K562 (cell line): Measurements from ENCODE around the gene GALNT12. TPM values are rescaled to one million over a fixed set of nuclear protein-coding genes. Genes with fewer than 3 reads are reported as not detected.

ENCODE experiments used
- ATAC-seq: fragments of 200-7000 bp; cut with Tn5 transposase; 3 replicates; pipeline ENCODE4 v1.9.1; 2020; ENCODE audit warnings: moderate library complexity
- BruUV-seq: library from RNA; stranded (reverse); fragments of 400-500 nt; replicated peaks from 2 replicates; lab custom pipeline; 2021; lab: Mats Ljungman, UMichigan
- CTCF ChIA-PET: fragments of 300-600 bp; formaldehyde crosslinking; extraction: SDS; loops from one replicate; lab custom pipeline; 2021; ENCODE audit warnings: low intra/inter-chr PET ratio; lab: Yijun Ruan, JAX
- POLR2A ChIA-PET: fragments of 300-600, 350-650 bp; sonication (Branson Sonifier 250); formaldehyde crosslinking; extraction: SDS; loops from one replicate; lab custom pipeline; 2021; ENCODE audit warnings: antibody characterized with exemption, inconsistent platforms; lab: Yijun Ruan, JAX
- DNase-seq, 4 experiments: peaks; one replicate each; pipeline versions ENCODE4 v3.0.0 to v3.0.0-alpha.2; 2011 to 2018; ENCODE audit warnings: low spot score in 3 of 4, mixed read lengths in 3 of 4; ENCODE audit errors: extremely low read depth in 1 of 4
- FAIRE-seq: peaks from 2 replicates; lab custom pipeline; 2011; peaks lifted over from hg19 to GRCh38; lab: Jason Lieb, UNC
- H2AFZ ChIP-seq: 2 replicates; pipeline ENCODE4 v1.6.0; 2011; ENCODE audit warnings: low read depth, low read length, control low read depth, inconsistent platforms
- H3K27ac ChIP-seq: fragments of 200-600 bp; 3 replicates; pipeline ENCODE4 v1.8.0; 2011; ENCODE audit warnings: low read depth, mild to moderate bottlenecking, control low read depth, inconsistent platforms, low read length, moderate library complexity, mixed read lengths; ENCODE audit errors: extremely low read depth
- H3K27me3 ChIP-seq, 2 experiments: fragments of 300-600 bp in 1 of 2; 2 replicates in 1 of 2; 3 replicates in 1 of 2; pipeline versions ENCODE4 v1.6.0 to v1.8.0; 2011; ENCODE audit warnings: inconsistent platforms in 2 of 2, low read length in 2 of 2, mild to moderate bottlenecking in 1 of 2, mixed read lengths in 1 of 2, moderate library complexity in 1 of 2; ENCODE audit not compliant: control insufficient read depth in 2 of 2, insufficient read depth in 2 of 2
- H3K36me3 ChIP-seq: fragments of 300-600 bp; 3 replicates; pipeline ENCODE4 v1.8.0; 2011; ENCODE audit warnings: mild to moderate bottlenecking, low read length, inconsistent platforms; ENCODE audit not compliant: control insufficient read depth, insufficient read depth
- H3K4me1 ChIP-seq, 2 experiments: fragments of 200-600 bp in 1 of 2; replicated peaks in 1 of 2; 2 replicates in 1 of 2; 3 replicates in 1 of 2; pipeline versions ENCODE4 v1.5.1 to v1.8.0; 2011; ENCODE audit warnings: inconsistent platforms in 2 of 2, low read length in 2 of 2, mild to moderate bottlenecking in 1 of 2, mixed read lengths in 1 of 2, moderate library complexity in 1 of 2; ENCODE audit not compliant: control insufficient read depth in 2 of 2, insufficient read depth in 2 of 2
- H3K4me2 ChIP-seq: 2 replicates; pipeline ENCODE4 v1.6.1; 2011; ENCODE audit warnings: low read length, control low read depth, inconsistent platforms, mixed read lengths; ENCODE audit not compliant: insufficient read depth
- H3K4me3 ChIP-seq: fragments of 200-600 bp; sonication (generic), shearing (Covaris generic); 2 replicates; pipeline ENCODE4 v1.5.1; 2016; ENCODE audit warnings: control low read depth, inconsistent platforms
- H3K79me2 ChIP-seq: fragments of 200-600 bp; 3 replicates; pipeline ENCODE4 v1.8.0; 2011; ENCODE audit warnings: low read length, inconsistent platforms; ENCODE audit not compliant: control insufficient read depth, insufficient read depth
- H3K9ac ChIP-seq, 2 experiments: 2 replicates each; pipeline versions ENCODE4 v1.6.0 to v1.6.1; 2011; ENCODE audit warnings: low read depth in 2 of 2, low read length in 2 of 2, control low read depth in 1 of 2, inconsistent platforms in 1 of 2, mild to moderate bottlenecking in 1 of 2, mixed read lengths in 1 of 2; ENCODE audit not compliant: insufficient read depth in 1 of 2
- H3K9me1 ChIP-seq: one replicate; pipeline ENCODE4 v1.6.0; 2011; ENCODE audit warnings: inconsistent platforms, mild to moderate bottlenecking, low read length, moderate library complexity; ENCODE audit not compliant: control insufficient read depth, insufficient read depth
- H3K9me3 ChIP-seq: replicated peaks from 2 replicates; pipeline ENCODE4 v1.5.1; 2011; ENCODE audit warnings: low read depth, low read length, inconsistent platforms; ENCODE audit not compliant: control insufficient read depth, insufficient read depth
- H4K20me1 ChIP-seq: replicated peaks from 2 replicates; pipeline ENCODE4 v1.6.1; 2011; ENCODE audit warnings: low read length, inconsistent platforms, mixed read lengths; ENCODE audit not compliant: control insufficient read depth, insufficient read depth
- CBFA2T2 ChIP-seq: fragments of 450-650 bp; conservative IDR thresholded peaks from 2 replicates; pipeline ENCODE4 v1.6.1; 2017; ENCODE audit warnings: mild to moderate bottlenecking
- KDM1A ChIP-seq, 2 experiments: fragments of 450-650 bp; IDR thresholded peaks; 2 replicates each; pipeline ENCODE4 v1.6.1; 2016; ENCODE audit warnings: mild to moderate bottlenecking in 2 of 2
- L3MBTL2 ChIP-seq: fragments of 450-650 bp; IDR thresholded peaks from 2 replicates; pipeline ENCODE4 v1.6.1; 2016; ENCODE audit warnings: mild to moderate bottlenecking, moderate library complexity
- MGA ChIP-seq: fragments of 450-650 bp; IDR thresholded peaks from 2 replicates; pipeline ENCODE4 v1.6.1; 2016; ENCODE audit warnings: mild to moderate bottlenecking, moderate library complexity
- POLR3G ChIP-seq: IDR thresholded peaks from 2 replicates; pipeline ENCODE4 v1.6.1; 2011; ENCODE audit not compliant: insufficient read length, insufficient replicate concordance; ENCODE audit errors: extremely low read depth
- ZFX ChIP-seq: sonication (generic); formaldehyde crosslinking; IDR thresholded peaks from 2 replicates; pipeline ENCODE4 v1.8.0; 2022; ENCODE audit warnings: mild to moderate bottlenecking, missing genetic modification reagents, moderate library complexity
- ZNF592 ChIP-seq: fragments of 450-650 bp; IDR thresholded peaks from 2 replicates; pipeline ENCODE4 v1.6.1; 2017; ENCODE audit warnings: antibody characterized with exemption, mild to moderate bottlenecking
- WGBS: fragments of 100-300 bp; shearing (Covaris generic); methylation state at CpG from one replicate; pipeline ENCODE4 v1.1.6; 2016; ENCODE audit warnings: low coverage, mixed read lengths; ENCODE audit not compliant: insufficient coverage; ENCODE audit errors: missing lambda C conversion rate; 5-methylcytosine and 5-hydroxymethylcytosine counted together
- in situ Hi-C: fragments of 300-500 bp; cut with MboI; formaldehyde crosslinking; loops from 4 replicates; pipeline ENCODE4 v1.15.0; 2018; ENCODE audit warnings: inconsistent platforms, mixed read lengths
- intact Hi-C: fragments of 100-400 bp; cut with micrococcal nuclease; formaldehyde crosslinking; loops from 2 replicates; pipeline ENCODE4 v1.14.2; 2022
- polyA plus RNA-seq, 8 experiments: library from polyadenylated mRNA; depleted of rRNA in 4 of 8; stranded (reverse) in 5 of 8; unstranded in 3 of 8; fragments of >200 nt; fragmentation: Nextera tagmentation in 2 of 8; fragmentation: Illumina TruSeq in 1 of 8; extraction: Ambion mirVana in 2 of 8; extraction: Trizol in 1 of 8; gene quantifications; 2 replicates each; pipeline versions ENCODE4 v1.2.1 to v1.2.3, GENCODE V29; 2011 to 2014; ENCODE audit warnings: inconsistent platforms in 1 of 8, missing spikeins in 1 of 8
- total RNA-seq, 7 experiments: library from RNA; depleted of rRNA in 6 of 7; stranded (reverse); fragments of >200 nt in 6 of 7; fragmentation: Illumina TruSeq in 2 of 7; extraction: Trizol in 2 of 7; gene quantifications; 2 replicates each; pipeline versions ENCODE4 v1.2.1 to v1.2.3, GENCODE V29; 2011 to 2021; ENCODE audit warnings: low replicate concordance in 1 of 7

GALNT12 gene
- total and polyA plus RNA-seq, 9 of the 15 experiments (the other 6 are each of a cell fraction or from before 2014, with no cell fraction given) = 29.7 to 82.9 (median 44.2) TPM

DNA sequence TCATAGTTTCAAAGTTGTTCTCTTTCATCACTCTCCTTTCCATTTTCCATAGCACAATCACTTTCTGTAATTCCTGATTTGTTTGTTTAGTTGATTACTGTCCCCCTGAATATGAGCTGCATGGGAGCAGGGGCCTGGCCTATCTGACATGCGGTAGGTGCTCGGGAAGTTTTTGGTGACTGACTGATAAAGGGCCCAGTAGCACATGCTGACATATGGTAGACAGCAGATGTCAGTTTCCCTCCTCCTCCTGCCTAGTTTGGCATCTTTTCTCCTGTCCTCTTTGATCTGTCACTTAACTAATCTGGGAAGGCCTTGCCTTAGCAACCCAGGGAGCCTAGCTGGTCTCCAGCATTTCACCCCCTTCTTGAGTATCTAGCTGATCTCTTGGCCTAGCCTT lies 14.4 kb downstream of the GALNT12 start:
- H3K4me1 ChIP-seq = peaks cover 6 to 9% of the 10 kb centered on the region in 2 experiments; a peak in 4 of 5 replicates
- peaks cover 58% of the 10 kb centered on the region; the same call in 2 of the 3 replicates for H3K36me3 ChIP-seq
- in situ Hi-C loops (no loop called here), intact Hi-C loops (no loop called here)
- DNase-seq = peak in 3 of 4 experiments; percentile 39 to 69 (median 42)
- H3K9ac ChIP-seq = no peak overlapping the region; a peak in 1 of 4 replicates
- no peaks in the 10 kb centered on the region for H3K9me1 ChIP-seq
- WGBS = 11% methylated on average over 2 of the region's 2 CpGs
- peak; percentile 58 for ATAC-seq
- no peak overlapping the region for H3K4me3 ChIP-seq
- FAIRE-seq = peak; percentile 72
- peak overlapping the region; percentile 4; the same call in 1 of the 3 replicates for H3K27ac ChIP-seq
- H4K20me1 ChIP-seq = no peaks in the 10 kb centered on the region
- no TSS peak for BruUV-seq
- POLR2A ChIA-PET = interaction anchor here (0.7 to 1.0 kb wide), 3 partner anchors 11 to 17 kb away, joined by 3 read pairs; no protein-coding TSS in a partner anchor
- peaks cover 6% of the 10 kb centered on the region for H3K9me3 ChIP-seq
- H3K27me3 ChIP-seq = no peaks in the 10 kb centered on the region
- no peak overlapping the region for H3K4me2 ChIP-seq
- CTCF ChIA-PET = no interaction called here
- no peak overlapping the region for H2AFZ ChIP-seq
- no peaks in the 10 kb centered on the region for H3K79me2 ChIP-seq
- TF ChIP-seq ZNF592 (peak; percentile 69), L3MBTL2 (peak; percentile 42; the same call in 1 of the 2 replicates), ZFX (CRISPR knock-in tag) (peak; percentile 29; the same call in 1 of the 2 replicates), KDM1A (IDR thresholded peaks at IDR 0.05) (peak; percentile 20 to 39; a peak in 1 of 4 replicates), POLR3G (no peak), CBFA2T2 (peak; percentile 52), MGA (peak; percentile 92)
